Activated CD4-positive, alpha-beta T cell treated with anti-CD3 and anti-CD28 coated beads, Interleukin-2, Interleukin-6, amounts not matched to agents 100 ng/mL and 50 ng/mL, durations not matched to agents 16 hours and 8 hours (primary cell): Measurements from ENCODE around the gene EIF4G3.
"Not testable (repeated sequence)": the region's sequence is repeated elsewhere in the genome, so short reads cannot be mapped to it uniquely, and the experiment has no call there.

ENCODE experiments used
- DNase-seq: peaks from one replicate; pipeline ENCODE4 v3.0.0-alpha.2; 2020

EIF4G3 gene

GRCh38 chr1:21024136-21024896, 152.4 kb downstream of the EIF4G3 start:
- DNase-seq, result not testable (repeated sequence)

GRCh38 chr1:21022279-21023040, 154.2 kb downstream of the EIF4G3 start:
- DNase-seq, result peak; percentile 79

DNA sequence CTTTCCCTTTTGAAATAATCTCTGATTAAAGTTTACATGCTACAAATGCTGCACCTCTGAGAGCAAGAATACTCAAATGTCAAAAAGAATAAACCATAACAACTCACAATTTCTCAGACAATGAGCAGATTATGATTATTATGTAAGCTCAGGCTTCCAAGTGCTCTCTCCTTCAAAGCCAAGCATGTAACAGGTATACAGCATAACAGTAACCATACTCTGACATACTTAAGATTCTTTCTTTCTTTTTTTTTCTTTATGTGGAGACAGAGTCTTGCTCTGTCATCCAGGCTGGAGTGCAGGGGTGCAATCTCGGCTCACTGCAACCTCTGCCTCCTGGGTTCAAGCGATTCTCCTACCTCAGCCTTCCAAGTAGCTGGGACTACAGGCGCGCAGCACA, 155.4 kb downstream of the EIF4G3 start:
- no peak for DNase-seq

- DNase-seq, result no peak
Observed at GRCh38 chr1:21020151-21020550, 156.5 kb downstream of the EIF4G3 start.

GRCh38 chr1:21018673-21019072, 158.0 kb downstream of the EIF4G3 start:
- DNase-seq, result no peak

DNA sequence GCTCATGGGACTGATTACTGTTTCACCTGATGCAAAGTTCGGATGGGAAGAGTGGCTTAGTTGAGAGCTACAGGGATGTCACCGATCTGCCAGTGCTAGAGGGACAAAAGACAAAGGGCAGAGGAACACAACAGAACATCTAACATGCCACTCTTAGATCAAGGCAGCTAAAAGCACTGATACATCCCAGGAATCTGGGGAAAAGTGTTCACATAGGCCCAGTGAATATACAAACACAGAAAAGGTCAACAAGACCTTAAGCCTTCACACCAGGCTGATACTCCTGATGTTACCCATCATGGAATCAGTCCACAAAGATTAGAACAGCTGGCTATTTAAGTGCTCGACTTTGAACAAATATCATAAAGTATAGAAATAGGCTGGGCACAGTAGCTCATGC, 163.2 kb downstream of the EIF4G3 start:
- DNase-seq, result no peak

DNA sequence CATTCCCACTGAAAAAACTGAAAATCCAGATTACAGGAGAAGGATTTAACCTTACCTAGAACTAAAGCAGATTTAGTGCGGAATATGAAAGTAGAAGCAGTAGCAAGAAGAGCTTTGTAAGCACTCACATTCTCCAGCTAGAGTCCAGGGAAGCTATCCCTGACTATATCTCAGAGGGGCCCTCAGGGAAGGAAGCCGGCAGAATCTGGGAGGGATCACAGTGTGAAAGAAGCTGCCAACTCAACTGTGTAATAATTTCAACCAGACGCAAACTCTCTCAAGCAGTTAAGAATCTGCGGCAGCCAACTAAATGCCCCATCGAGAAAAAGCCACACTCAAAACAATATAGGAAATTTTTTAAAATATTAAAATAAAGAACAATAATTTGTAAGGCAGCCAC, 163.8 kb downstream of the EIF4G3 start:
- no peak for DNase-seq

- no peak for DNase-seq
Observed at GRCh38 chr1:21007876-21008275, 168.8 kb downstream of the EIF4G3 start.

DNA sequence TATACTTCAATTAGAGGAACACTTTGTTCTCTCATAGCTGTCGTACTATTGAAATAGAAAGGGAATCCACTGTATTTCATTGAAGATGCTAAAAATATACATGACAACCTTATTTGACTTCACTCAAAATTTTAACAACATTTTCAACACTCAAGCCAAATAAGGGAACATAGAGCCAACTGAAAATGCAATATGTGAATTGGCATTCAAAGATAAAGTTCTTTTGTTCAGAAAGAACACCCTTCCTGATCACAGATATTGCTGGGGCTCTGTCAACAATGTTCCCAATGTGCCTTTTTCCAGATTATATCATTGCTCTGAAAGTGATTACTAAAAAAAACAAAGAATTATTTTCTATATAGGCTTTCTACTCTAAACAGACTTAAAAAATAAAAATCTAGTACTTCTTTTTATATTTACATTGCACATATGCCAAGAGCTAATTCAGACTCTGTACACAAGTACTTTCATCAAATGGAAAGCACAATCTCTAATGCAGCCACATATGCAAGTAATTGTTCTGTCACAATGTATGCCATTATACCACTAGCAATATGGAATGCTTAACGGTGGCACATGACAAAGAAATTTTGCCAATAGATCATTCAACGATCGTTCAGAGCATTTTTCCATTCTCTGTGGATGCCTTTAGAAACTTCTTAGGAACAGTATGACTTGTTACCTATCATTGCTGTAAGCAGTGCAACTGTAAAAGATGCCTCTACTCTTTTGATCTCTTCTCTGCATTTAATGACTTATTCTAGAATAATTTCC, 171.0 kb downstream of the EIF4G3 start:
- no peak for DNase-seq

DNA sequence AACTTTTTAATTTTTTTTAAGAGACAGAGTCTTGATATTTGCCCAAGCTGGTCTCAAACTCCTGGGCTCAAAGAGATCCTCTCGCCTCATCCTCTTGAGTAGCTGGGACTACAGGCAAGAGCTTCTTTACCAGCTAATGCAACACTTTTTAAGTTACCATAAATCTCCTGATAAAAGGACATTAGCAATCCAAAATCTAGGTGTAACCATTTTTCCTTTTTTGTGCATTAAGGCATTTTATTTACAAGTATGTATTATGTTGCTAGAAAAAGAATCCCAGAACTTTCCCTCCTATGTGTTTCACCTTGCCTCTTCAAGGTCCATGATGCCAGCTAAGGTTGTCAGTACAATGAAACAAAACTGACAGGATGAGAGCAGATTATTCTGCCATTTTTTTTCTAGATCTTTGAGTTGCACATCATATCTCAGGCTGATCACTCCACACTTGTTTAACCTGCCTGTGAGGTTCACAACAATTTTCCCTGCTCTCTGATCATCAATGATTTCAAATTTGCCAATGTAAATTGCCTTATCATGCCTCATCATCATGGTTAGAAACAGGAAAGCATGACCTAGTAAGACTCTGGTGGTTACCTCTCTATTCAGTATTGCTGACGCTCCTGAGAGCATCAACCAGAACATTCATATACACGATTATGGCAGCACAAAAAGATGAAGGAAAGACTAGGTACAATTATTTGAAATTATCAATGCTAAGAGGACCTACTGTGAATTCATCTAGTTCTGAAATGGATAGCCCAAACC, 173.2 kb downstream of the EIF4G3 start:
- no peak for DNase-seq

DNA sequence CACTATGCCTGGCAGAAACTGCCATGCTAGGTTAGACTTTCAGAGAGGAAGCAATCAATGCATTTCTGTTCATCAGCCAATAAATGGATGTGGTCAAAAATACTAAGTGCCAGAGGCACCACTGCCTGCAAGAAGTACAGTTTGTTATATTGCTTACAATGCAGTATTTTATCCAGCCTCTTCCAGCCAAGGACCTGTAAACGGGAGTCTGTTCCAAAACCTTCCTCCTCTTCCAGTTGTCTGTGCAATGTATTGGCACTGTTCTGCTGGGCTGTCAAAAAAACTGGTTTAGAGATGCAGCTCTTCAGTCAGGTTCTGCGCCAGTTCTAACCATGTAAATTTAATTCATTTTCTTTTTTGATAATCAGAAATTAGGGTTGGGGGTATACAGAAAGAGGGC, 175.7 kb downstream of the EIF4G3 start:
- no peak for DNase-seq

GRCh38 chr1:21000245-21000594, 176.5 kb downstream of the EIF4G3 start:
- no peak for DNase-seq

DNA sequence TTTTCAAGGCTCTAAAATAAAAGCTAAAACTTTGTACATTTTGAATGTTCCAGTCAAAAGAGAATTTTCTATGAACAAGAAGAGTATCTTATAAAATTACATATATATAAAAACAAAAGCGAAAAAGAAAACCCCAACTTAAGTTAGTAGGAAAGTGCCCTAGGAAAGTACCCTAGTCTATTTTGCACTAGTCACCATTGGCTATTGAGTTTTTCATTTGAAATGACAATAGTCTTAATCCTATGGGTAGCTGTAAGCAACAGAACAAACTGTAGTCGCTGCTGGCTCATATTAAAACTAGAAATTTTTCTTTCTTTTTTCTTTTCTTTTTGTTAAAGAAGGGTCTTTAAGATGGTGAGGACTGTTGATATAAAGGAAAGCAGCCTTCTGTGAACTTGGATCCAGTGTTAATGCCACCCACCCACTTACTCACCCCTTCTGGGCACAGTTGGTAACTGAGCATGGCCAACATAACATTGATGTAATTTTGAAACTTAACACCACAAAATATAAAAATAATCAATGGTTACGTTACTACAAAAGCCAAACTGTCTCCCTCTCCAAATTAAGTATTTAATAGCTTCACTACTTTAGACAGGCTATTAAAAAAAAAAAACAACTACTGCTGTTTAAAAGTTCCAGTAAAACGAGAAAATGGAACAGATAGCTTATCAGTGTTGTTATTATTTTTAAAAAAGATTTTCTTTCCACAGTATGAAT, 177.0 kb downstream of the EIF4G3 start:
- no peak for DNase-seq

GRCh38 chr1:20998826-20999225, 177.9 kb downstream of the EIF4G3 start:
- DNase-seq, result no peak

- no peak for DNase-seq
Observed at GRCh38 chr1:20997602-20998224, 179.0 kb downstream of the EIF4G3 start.

DNA sequence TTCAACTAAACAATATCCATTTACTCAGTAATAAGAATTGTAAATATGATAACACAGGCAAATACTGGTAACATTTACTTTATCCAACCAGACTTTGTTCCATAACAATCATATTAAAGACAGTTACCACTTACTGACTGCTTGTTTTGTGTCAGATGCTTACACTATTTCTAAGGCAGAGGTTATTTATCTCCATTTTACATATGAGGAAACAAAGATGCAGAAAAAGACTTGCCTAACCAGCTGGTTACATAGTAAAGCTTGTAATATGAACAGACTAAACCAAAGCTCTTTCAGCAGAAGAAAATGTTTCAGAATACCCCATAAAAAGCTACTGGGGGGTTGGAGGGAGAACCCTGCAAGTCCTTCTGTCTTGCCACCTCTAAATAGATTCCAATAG, 180.1 kb downstream of the EIF4G3 start:
- no peak for DNase-seq

DNA sequence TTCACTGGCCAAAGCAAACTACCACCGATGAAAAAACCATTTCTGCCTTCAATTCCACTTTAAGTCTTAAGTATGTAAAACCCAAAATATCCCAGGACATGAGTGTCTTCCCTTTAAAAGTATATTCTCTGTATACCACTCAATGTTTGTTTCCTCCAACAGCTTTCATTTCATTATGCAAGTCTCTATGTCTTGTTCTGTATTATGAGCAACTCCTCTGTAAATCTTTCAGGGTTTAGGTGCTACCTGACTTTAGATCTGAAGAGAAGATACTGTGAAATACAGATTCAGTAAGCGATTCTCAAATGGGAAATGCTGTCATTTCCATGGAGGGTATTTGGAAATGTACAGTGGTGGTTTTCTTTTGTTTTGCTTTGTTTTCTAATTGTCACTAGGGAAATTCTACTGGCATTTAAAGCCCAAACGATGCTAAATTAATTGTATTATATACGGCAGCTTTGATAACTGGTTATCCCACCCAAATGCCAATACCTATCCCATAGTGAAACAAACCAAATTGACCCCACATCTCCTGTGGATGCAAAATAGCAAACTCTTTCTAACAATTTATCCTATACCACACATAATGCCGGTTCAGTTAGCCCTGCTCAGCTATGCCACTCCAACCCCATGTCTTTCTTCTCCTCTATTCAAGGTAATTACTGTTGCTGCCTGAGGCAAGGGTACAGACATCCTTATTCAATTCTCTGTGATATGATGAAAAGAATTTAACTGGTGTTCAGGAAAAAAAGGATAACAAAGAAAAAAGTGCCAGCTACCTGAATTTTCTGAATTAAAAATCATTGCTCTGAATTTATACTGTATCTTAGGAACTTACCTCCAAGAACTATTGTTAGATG, 182.8 kb downstream of the EIF4G3 start:
- DNase-seq, result no peak

- peak; percentile 52 for DNase-seq
Observed at GRCh38 chr1:20992322-20993056, 184.2 kb downstream of the EIF4G3 start.

DNA sequence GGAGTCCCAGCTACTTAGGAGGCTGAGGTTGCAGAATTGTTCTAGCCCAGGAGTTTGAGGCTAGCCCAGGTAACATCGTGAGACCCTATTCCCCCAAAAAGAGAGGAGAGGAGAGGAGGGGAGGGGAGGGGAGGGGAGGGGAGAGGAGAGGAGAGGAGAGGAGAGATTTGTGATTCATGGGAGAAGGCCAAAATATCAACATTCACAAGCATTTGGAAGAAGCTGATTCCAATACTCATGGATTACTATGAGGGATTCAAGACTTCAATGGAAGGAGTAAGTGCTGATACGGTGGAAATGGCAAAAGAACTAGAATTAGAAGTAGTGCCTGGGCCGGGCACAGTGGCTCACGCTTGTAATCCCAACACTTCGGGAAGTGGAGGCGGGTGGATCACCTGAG, 187.8 kb downstream of the EIF4G3 start:
- DNase-seq, result no peak
